Neural progenitor cell (in vitro differentiated cells): Measurements from ENCODE around the gene EIF4A3. TPM values are rescaled to one million over a fixed set of nuclear protein-coding genes. Genes with fewer than 3 reads are reported as not detected.

Experiments used
- DNase-seq: peaks from one replicate; pipeline ENCODE4 v3.0.0-alpha.2; 2016; ENCODE audit warnings: low spot score
- H2AFZ ChIP-seq: fragments of 200-600 bp; sonication (generic); replicated peaks from 2 replicates; pipeline ENCODE4 v1.6.1; 2016; ENCODE audit warnings: antibody characterized with exemption
- H3F3A ChIP-seq: fragments of 200-600 bp; sonication (generic); 2 replicates; pipeline ENCODE4 v1.6.1; 2016; ENCODE audit warnings: antibody characterized with exemption, low read depth
- H3K27ac ChIP-seq: fragments of 200-600 bp; sonication (generic); 2 replicates; pipeline ENCODE4 v1.5.1; 2016; ENCODE audit warnings: mild to moderate bottlenecking
- H3K27me3 ChIP-seq: fragments of 200-600 bp; sonication (generic); 2 replicates; pipeline ENCODE4 v1.6.1; 2016; ENCODE audit warnings: mild to moderate bottlenecking, moderate library complexity
- H3K36me3 ChIP-seq: fragments of 200-600 bp; sonication (generic); 2 replicates; pipeline ENCODE4 v1.5.1; 2016
- H3K4me1 ChIP-seq: fragments of 200-600 bp; sonication (generic); 2 replicates; pipeline ENCODE4 v1.6.1; 2016; ENCODE audit warnings: mixed run types
- H3K4me2 ChIP-seq: fragments of 200-600 bp; sonication (generic); 2 replicates; pipeline ENCODE4 v1.6.1; 2016
- H3K4me3 ChIP-seq: fragments of 200-600 bp; sonication (generic); 2 replicates; pipeline ENCODE4 v1.5.1; 2016
- H3K79me2 ChIP-seq: fragments of 200-600 bp; sonication (generic); 2 replicates; pipeline ENCODE4 v1.6.1; 2016; ENCODE audit warnings: low read depth
- H3K9ac ChIP-seq: fragments of 200-600 bp; sonication (generic); 2 replicates; pipeline ENCODE4 v1.6.1; 2016
- H3K9me3 ChIP-seq: fragments of 200-600 bp; sonication (generic); 2 replicates; pipeline ENCODE4 v1.5.1; 2016; ENCODE audit warnings: low read depth
- H4K20me1 ChIP-seq: fragments of 200-600 bp; sonication (generic); 2 replicates; pipeline ENCODE4 v1.6.1; 2016; ENCODE audit warnings: low read depth
- H3K27ac Mint-ChIP-seq: 3 replicates; pipeline ENCODE4 v1.8.0; 2021; ENCODE audit warnings: mixed read lengths
- H3K27me3 Mint-ChIP-seq: 2 replicates; pipeline ENCODE4 v1.8.0; 2022; ENCODE audit warnings: low read depth, mild to moderate bottlenecking, inconsistent platforms, moderate library complexity, mixed read lengths; ENCODE audit not compliant: insufficient read depth
- H3K36me3 Mint-ChIP-seq: 3 replicates; pipeline ENCODE4 v1.8.0; 2021; ENCODE audit warnings: mixed read lengths
- H3K4me1 Mint-ChIP-seq: 3 replicates; pipeline ENCODE4 v1.8.0; 2021; ENCODE audit warnings: mixed read lengths
- H3K4me3 Mint-ChIP-seq: 3 replicates; pipeline ENCODE4 v1.8.0; 2021; ENCODE audit warnings: mild to moderate bottlenecking, moderate library complexity, mixed read lengths
- H3K9me3 Mint-ChIP-seq: 3 replicates; pipeline ENCODE4 v1.8.0; 2020; ENCODE audit warnings: mixed read lengths
- EZH2 ChIP-seq: fragments of 200-600 bp; sonication (generic); IDR thresholded peaks from 2 replicates; pipeline ENCODE4 v1.6.1; 2017; ENCODE audit warnings: antibody characterized with exemption, mild to moderate bottlenecking, moderate library complexity
- EZH2phosphoT487 ChIP-seq: fragments of 200-600 bp; sonication (generic); IDR thresholded peaks from 2 replicates; pipeline ENCODE4 v1.6.1; 2017; ENCODE audit warnings: antibody characterized with exemption
- total RNA-seq: library from RNA; depleted of rRNA; stranded (reverse); fragments of >200 nt; gene quantifications from 2 replicates; pipeline ENCODE4 v1.2.3, GENCODE V29; 2015; ENCODE audit warnings: low replicate concordance
- TF ChIP-seq, protein P1 (sequence below): fragments of 200-600 bp; sonication (generic); IDR thresholded peaks from 2 replicates; pipeline ENCODE4 v1.5.1; 2017; ENCODE audit warnings: antibody characterized with exemption, mild to moderate bottlenecking

Gene EIF4A3
- total RNA-seq, 1 donor from 2014 or later: 102 TPM

DNA sequence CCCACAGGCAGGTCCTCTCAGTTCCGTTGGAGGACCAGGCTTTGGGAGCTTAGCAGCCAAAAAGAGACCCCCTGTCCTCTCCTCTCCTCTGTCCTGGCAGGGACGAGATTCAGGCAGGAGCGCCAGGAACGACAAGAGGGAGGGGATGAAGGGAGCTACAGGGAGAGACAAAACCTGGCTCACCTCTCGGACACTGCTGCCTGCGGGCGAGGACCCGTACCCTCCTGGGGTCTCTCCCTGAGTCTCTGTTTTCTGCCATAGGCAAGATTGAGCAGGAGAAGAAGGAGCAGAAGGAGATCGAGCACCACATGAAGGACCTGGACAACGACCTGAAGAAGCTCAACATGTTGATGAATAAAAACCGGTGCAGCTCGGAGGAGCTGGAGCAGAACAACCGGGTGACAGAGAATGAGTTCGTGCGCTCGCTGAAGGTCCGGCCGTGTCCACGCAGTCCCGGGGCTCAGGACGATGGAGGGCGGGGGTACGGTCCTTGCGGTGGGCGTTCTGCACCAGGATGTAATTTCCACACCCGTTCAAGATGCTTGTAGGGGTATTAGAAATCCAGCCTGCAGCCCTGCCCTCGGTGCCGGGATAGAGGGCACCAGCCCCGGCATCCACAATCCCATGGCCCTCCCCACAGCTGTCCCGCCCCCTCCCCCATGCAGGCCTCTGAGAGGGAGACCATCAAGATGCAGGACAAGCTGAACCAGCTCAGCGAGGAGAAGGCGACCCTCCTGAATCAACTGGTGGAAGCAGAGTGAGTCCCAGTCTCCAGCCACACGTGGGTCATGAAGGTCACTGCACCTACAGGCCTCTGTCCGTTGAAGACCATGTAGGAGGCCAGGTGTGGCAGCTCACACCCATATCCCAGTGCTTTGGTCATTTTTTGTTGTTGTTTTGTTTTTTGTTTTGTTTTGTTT is 59.3 kb downstream of the EIF4A3 start:
- Mint-ChIP-seq H3K27me3 (peaks cover 2% of the 10 kb centered on the region), H3K36me3 (peaks cover 15% of the 10 kb centered on the region), H3K4me1 (no peaks in the 10 kb centered on the region), H3K4me3 (no peak overlapping the region), H3K27ac (no peak overlapping the region), H3K9me3 (no peaks in the 10 kb centered on the region)
- H3K36me3 ChIP-seq: no peaks in the 10 kb centered on the region
- H3K4me3 ChIP-seq: no peak overlapping the region
- no peak overlapping the region for H3K27ac ChIP-seq
- H3K9me3 ChIP-seq: no peaks in the 10 kb centered on the region
- H3K4me2 ChIP-seq: no peak overlapping the region
- no peak for DNase-seq
- H4K20me1 ChIP-seq: no peaks in the 10 kb centered on the region
- no peaks in the 10 kb centered on the region for H3F3A ChIP-seq
- TF ChIP-seq, protein P1, sequence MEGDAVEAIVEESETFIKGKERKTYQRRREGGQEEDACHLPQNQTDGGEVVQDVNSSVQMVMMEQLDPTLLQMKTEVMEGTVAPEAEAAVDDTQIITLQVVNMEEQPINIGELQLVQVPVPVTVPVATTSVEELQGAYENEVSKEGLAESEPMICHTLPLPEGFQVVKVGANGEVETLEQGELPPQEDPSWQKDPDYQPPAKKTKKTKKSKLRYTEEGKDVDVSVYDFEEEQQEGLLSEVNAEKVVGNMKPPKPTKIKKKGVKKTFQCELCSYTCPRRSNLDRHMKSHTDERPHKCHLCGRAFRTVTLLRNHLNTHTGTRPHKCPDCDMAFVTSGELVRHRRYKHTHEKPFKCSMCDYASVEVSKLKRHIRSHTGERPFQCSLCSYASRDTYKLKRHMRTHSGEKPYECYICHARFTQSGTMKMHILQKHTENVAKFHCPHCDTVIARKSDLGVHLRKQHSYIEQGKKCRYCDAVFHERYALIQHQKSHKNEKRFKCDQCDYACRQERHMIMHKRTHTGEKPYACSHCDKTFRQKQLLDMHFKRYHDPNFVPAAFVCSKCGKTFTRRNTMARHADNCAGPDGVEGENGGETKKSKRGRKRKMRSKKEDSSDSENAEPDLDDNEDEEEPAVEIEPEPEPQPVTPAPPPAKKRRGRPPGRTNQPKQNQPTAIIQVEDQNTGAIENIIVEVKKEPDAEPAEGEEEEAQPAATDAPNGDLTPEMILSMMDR: no peak
- TF ChIP-seq EZH2 (no peak), EZH2phosphoT487 (no peak)
- no peaks in the 10 kb centered on the region for H3K27me3 ChIP-seq
- H3K9ac ChIP-seq: no peak overlapping the region
- H2AFZ ChIP-seq: no peak overlapping the region
- H3K79me2 ChIP-seq: no peaks in the 10 kb centered on the region
- H3K4me1 ChIP-seq: no peaks in the 10 kb centered on the region

- Mint-ChIP-seq H3K4me3 (no peak overlapping the region), H3K27me3 (peaks cover 2% of the 10 kb centered on the region), H3K36me3 (peaks cover 12% of the 10 kb centered on the region), H3K27ac (no peak overlapping the region), H3K4me1 (no peaks in the 10 kb centered on the region), H3K9me3 (no peaks in the 10 kb centered on the region)
- no peak for DNase-seq
- H3K27me3 ChIP-seq: no peaks in the 10 kb centered on the region
- TF ChIP-seq EZH2phosphoT487 (no peak), EZH2 (no peak)
- TF ChIP-seq, protein P1: no peak
- H3F3A ChIP-seq: no peaks in the 10 kb centered on the region
- H3K4me1 ChIP-seq: no peaks in the 10 kb centered on the region
- no peak overlapping the region for H2AFZ ChIP-seq
- H3K36me3 ChIP-seq: no peaks in the 10 kb centered on the region
- H3K79me2 ChIP-seq: no peaks in the 10 kb centered on the region
- no peaks in the 10 kb centered on the region for H4K20me1 ChIP-seq
- no peak overlapping the region for H3K4me2 ChIP-seq
- H3K9ac ChIP-seq: no peak overlapping the region
- no peak overlapping the region for H3K4me3 ChIP-seq
- no peaks in the 10 kb centered on the region for H3K9me3 ChIP-seq
- no peak overlapping the region for H3K27ac ChIP-seq
These were observed 60.3 kb downstream of the EIF4A3 start for GRCh38 chr17:80086616-80087015.

DNA sequence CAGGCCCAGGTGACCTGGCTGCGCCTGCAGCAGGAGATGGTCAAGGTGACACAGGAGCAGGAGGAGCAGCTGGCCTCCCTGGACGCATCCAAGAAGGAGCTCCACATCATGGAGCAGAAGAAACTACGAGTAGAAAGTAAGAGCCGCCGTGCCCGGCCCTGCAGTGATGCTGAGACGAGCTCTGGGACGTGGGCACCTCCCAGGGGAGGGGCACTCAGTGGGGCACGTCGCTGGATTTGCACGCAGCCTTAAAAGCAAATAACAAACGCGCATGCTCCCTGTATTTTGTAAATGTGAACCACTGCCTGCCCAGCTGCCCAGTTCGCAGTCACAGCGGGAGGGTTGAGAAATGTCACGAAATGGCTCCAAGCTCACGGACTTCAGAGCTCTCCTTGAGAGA is 60.8 kb downstream of the EIF4A3 start:
- Mint-ChIP-seq H3K27me3 (peaks cover 2% of the 10 kb centered on the region), H3K9me3 (no peaks in the 10 kb centered on the region), H3K27ac (no peak overlapping the region), H3K36me3 (peaks cover 10% of the 10 kb centered on the region), H3K4me1 (no peaks in the 10 kb centered on the region), H3K4me3 (no peak overlapping the region)
- DNase-seq: no peak
- Histone ChIP-seq H3K4me2 (no peak overlapping the region), H3K9ac (no peak overlapping the region), H3K27me3 (no peaks in the 10 kb centered on the region), H4K20me1 (no peaks in the 10 kb centered on the region), H3K4me1 (no peaks in the 10 kb centered on the region), H3F3A (no peaks in the 10 kb centered on the region), H3K79me2 (no peaks in the 10 kb centered on the region), H3K9me3 (no peaks in the 10 kb centered on the region), H3K27ac (no peak overlapping the region), H3K36me3 (no peaks in the 10 kb centered on the region), H2AFZ (no peak overlapping the region), H3K4me3 (no peak overlapping the region)
- TF ChIP-seq EZH2: no peak
- TF ChIP-seq EZH2phosphoT487: no peak
- TF ChIP-seq, protein P1: no peak
